Lung (tissue), 12 donors: ENCODE measurements around the gene SEC14L6. TPM values are rescaled to one million over a fixed set of nuclear protein-coding genes. Genes with fewer than 3 reads are reported as not detected.

Source experiments
- ATAC-seq: fragments of 200-7000 bp; cut with Tn5 transposase; one replicate; pipeline ENCODE4 v1.9.1; 2020; ENCODE audit warnings: moderate number of reproducible peaks; ENCODE audit not compliant: insufficient read depth, low FRiP score
- DNase-seq, 3 donors: peaks; one replicate each; pipeline ENCODE4 v3.0.0-alpha.2; 2013 to 2017
- H3K27ac ChIP-seq, 2 donors: one replicate each; pipeline ENCODE4 v1.5.1; 2013; ENCODE audit warnings: mild to moderate bottlenecking in 2 of 2, moderate library complexity in 2 of 2, control low read depth in 1 of 2, inconsistent platforms in 1 of 2, low read depth in 1 of 2, low read length in 1 of 2
- H3K27me3 ChIP-seq, 3 donors: one replicate each; pipeline ENCODE4 v1.5.1; 2013; ENCODE audit warnings: low read length in 2 of 3; ENCODE audit not compliant: control insufficient read depth in 3 of 3, insufficient read depth in 3 of 3
- H3K36me3 ChIP-seq, 4 donors: one replicate each; pipeline ENCODE4 v1.5.1; 2013; ENCODE audit warnings: low read length in 4 of 4, mild to moderate bottlenecking in 1 of 4, moderate library complexity in 1 of 4; ENCODE audit not compliant: control insufficient read depth in 4 of 4, insufficient read depth in 4 of 4
- H3K4me1 ChIP-seq, 5 donors: one replicate each; pipeline ENCODE4 v1.5.1; 2013; ENCODE audit warnings: low read length in 5 of 5, mild to moderate bottlenecking in 2 of 5, moderate library complexity in 1 of 5; ENCODE audit not compliant: control insufficient read depth in 5 of 5, insufficient read depth in 5 of 5
- H3K4me3 ChIP-seq: one replicate; pipeline ENCODE4 v1.5.1; 2013; ENCODE audit warnings: mild to moderate bottlenecking, control low read depth, moderate library complexity
- H3K9ac ChIP-seq, 2 donors: one replicate each; pipeline ENCODE4 v1.5.1; 2013; ENCODE audit warnings: low read length in 2 of 2, control low read depth in 1 of 2; ENCODE audit not compliant: insufficient read depth in 1 of 2
- H3K9me3 ChIP-seq, 4 donors: one replicate each; pipeline ENCODE4 v1.5.1; 2013; ENCODE audit warnings: low read length in 3 of 4, mild to moderate bottlenecking in 1 of 4, moderate library complexity in 1 of 4; ENCODE audit not compliant: control insufficient read depth in 4 of 4, insufficient read depth in 3 of 4
- CTCF ChIP-seq: IDR thresholded peaks from 2 replicates; pipeline ENCODE4 v1.5.1; 2012; ENCODE audit warnings: mild to moderate bottlenecking; ENCODE audit errors: control extremely low read depth, extremely low read depth
- WGBS, 2 donors: extraction: QIAGEN DNeasy Blood & Tissue Kit; methylation state at CpG; one replicate each; pipeline ENCODE4 v1.1.7; 2013; 5-methylcytosine and 5-hydroxymethylcytosine counted together
- polyA plus RNA-seq, 2 donors: library from polyadenylated mRNA; stranded (reverse); fragments of 200-250 nt; gene quantifications; one replicate each; pipeline ENCODE4 v1.2.1, GENCODE V29; 2013
- total RNA-seq, 2 donors: library from RNA; depleted of rRNA in 1 of 2; stranded (reverse); fragments of >200 nt in 1 of 2; gene quantifications; one replicate each; pipeline ENCODE4 v1.2.1, GENCODE V29; 2014 to 2021
- donor health status: control.
- donor health status: control.
- donor health status: Bipolar disorder and iron deficiency.
- donor health status: healthy.
- donor health status: DM: yes; HTN: yes; CAD: no.

SEC14L6 gene
- total and polyA plus RNA-seq, 4 donors, result 0.61 to 12.4 (median 3.6) TPM

GRCh38 chr22:30539368-30539767 is 7.2 kb downstream of the SEC14L6 start:
- H3K9me3 ChIP-seq, result peaks cover 0 to 2% (median 0%) of the 10 kb centered on the region in 4 donors
- no peak for TF ChIP-seq CTCF
- no peaks in the 10 kb centered on the region for H3K27me3 ChIP-seq
- no peak overlapping the region for H3K27ac ChIP-seq
- no peak overlapping the region for H3K9ac ChIP-seq
- H3K36me3 ChIP-seq, result no peaks in the 10 kb centered on the region
- ATAC-seq (no peak), DNase-seq (no peak)
- no peak overlapping the region for H3K4me3 ChIP-seq
- H3K4me1 ChIP-seq, result peaks cover 0 to 7% (median 0%) of the 10 kb centered on the region in 5 donors
- 88 to 95% methylated on average over 1 of the region's 1 CpG for WGBS, 2 donors

- Histone ChIP-seq H3K36me3 (no peaks in the 10 kb centered on the region), H3K27ac (no peak overlapping the region), H3K9ac (no peak overlapping the region), H3K4me3 (no peak overlapping the region), H3K9me3 (peaks cover 0 to 2% (median 0%) of the 10 kb centered on the region in 4 donors), H3K4me1 (peaks cover 0 to 7% (median 0%) of the 10 kb centered on the region in 5 donors), H3K27me3 (no peaks in the 10 kb centered on the region)
- 87% methylated on average over 6 of the region's 6 CpGs for WGBS, 2 donors
- ATAC-seq (no peak), DNase-seq (peak in 1 of 3 donors; percentile 10)
- no peak for TF ChIP-seq CTCF
Observed at GRCh38 chr22:30538280-30538679, 8.3 kb downstream of the SEC14L6 start.

- DNase-seq, result no peak
- Histone ChIP-seq H3K9ac (no peak overlapping the region), H3K27ac (no peak overlapping the region), H3K9me3 (peaks cover 0 to 2% (median 0%) of the 10 kb centered on the region in 4 donors), H3K36me3 (peaks cover 0 to 4% (median 0%) of the 10 kb centered on the region in 4 donors), H3K4me1 (no peaks in the 10 kb centered on the region), H3K27me3 (no peaks in the 10 kb centered on the region), H3K4me3 (no peak overlapping the region)
- ATAC-seq, result no peak
- 85 to 92% methylated on average over 9 of the region's 9 CpGs for WGBS, 2 donors
- no peak for TF ChIP-seq CTCF
Observed at GRCh38 chr22:30537083-30537731, 9.3 kb downstream of the SEC14L6 start.
